Measurements from ENCODE around the gene NAV1.
"Not testable (repeated sequence)": the region's sequence is repeated elsewhere in the genome, so short reads cannot be mapped to it uniquely, and the experiment has no call there.

The NAV1 gene, protein sequence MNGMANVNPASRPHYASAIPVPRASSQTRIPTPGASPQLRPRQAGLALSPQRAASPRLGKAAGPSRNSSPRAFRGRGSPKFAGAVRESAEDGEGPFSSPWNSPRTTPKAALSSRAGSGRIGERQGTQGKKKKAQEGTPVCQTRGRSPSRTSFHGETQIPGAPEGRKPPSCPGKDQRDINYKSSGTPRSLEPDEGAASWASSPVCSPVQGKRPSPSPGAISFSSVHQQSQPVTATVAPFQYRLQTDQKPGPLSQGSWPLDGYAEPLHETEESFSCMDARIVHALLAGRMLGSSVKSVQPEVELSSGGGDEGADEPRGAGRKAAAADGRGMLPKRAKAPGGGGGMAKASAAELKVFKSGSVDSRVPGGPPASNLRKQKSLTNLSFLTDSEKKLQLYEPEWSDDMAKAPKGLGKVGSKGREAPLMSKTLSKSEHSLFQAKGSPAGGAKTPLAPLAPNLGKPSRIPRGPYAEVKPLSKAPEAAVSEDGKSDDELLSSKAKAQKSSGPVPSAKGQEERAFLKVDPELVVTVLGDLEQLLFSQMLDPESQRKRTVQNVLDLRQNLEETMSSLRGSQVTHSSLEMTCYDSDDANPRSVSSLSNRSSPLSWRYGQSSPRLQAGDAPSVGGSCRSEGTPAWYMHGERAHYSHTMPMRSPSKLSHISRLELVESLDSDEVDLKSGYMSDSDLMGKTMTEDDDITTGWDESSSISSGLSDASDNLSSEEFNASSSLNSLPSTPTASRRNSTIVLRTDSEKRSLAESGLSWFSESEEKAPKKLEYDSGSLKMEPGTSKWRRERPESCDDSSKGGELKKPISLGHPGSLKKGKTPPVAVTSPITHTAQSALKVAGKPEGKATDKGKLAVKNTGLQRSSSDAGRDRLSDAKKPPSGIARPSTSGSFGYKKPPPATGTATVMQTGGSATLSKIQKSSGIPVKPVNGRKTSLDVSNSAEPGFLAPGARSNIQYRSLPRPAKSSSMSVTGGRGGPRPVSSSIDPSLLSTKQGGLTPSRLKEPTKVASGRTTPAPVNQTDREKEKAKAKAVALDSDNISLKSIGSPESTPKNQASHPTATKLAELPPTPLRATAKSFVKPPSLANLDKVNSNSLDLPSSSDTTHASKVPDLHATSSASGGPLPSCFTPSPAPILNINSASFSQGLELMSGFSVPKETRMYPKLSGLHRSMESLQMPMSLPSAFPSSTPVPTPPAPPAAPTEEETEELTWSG (N-terminal part only)

DNA sequence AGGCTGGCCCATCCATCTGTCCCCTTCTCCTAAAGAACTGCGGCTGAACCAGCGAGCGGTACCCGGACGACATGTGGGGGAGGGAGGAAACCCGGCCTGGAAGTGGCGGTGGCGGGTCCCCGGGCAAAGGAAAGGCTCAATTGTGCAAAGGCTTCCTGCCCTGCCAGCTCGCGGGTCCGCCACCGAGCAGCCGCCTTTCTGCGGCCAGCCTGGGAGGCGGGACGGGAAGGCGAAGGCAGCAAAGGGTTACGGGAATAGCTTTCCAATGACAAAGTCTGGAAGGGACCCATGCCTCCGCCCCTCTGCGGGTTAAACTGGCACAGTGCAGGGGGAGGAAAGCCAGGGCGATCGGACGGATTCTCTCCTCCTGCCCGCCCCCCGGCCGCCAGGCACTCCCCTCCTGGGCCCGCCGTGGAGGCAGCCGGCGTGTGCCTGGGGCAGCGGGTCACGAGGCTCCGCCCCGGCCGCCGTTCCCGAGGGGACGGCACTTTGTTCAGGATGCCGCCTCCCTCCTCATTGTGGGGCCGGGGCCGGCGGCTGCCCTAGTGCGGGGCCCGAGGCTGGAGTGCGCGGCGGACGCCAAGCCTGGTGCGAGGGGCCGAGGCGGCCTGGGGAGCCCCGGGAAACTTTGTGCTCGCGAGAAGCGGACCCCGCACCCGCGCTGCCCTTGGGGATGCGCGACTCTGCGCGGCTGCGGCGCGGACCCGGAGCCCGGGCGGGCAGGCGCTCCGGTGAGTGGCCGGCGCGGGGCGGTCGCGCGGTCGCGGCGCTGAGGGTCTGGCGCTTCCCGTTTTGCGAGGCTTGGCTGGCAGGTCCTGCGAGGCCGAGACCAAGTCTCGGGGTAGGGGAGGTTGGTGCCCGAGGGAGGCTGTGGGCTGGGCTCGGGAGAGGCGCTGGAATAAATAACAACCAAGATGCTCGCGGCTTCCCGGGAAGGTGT is at the start of gene NAV1:
Gene NAV1 (plus strand): TSS at position 516 of the 940 bp plus-strand sequence. CDS start 83,758 bp downstream, outside the sequence.
- peak in 49 of 56 donors; percentile 20 to 87 (median 63) for DNase-seq

DNA sequence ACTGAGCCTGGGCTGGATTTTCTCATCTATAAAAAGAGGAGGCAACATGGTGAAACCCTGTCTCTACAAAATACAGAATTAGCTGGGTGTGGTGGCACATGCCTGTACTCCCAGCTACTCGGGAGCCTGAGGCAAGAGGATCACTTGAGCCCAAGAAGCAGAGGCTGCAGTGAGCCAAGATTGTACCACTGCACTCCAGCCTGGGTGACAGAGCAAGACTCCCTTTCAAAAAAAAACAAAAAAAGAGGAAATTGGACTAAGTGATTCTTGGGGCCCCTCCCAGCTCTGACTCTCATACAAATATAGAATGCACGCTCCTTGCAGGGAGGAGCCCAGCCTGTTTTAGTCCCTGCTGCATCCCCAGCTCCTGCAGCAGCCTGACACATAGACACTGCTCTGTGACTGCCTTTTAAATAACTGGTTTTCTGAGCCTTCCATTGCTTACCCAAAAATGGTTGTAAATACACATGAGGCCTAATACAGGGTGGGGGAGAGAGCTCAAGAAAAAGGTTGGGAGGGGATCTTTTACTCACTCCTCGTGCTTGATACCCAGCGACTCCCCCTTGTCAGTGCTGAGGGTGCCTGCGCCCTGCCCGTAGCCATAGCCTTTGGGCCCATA is 49.2 kb upstream of the NAV1 start:
- DNase-seq: no peak

DNA sequence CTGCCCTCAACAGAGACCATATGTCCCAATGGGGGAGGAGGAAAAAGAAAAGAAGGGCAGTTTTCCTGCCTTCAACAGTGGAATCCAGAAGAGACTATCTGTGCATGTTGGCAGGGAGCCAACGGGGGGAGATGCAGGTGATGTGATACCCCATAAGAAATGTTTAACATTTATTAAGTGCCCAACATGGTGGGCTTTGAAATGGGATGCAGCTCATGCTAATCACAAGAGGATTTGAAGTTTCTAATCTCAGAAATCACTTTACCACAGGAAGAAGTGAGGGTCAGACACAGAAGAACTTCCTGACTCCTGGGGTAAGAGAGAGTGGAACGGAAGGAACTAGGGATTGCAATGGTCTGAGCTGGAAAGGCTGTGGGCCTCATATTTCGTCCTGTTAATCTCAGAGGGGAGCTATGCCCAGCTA is 48.2 kb upstream of the NAV1 start:
- DNase-seq: no peak

DNA sequence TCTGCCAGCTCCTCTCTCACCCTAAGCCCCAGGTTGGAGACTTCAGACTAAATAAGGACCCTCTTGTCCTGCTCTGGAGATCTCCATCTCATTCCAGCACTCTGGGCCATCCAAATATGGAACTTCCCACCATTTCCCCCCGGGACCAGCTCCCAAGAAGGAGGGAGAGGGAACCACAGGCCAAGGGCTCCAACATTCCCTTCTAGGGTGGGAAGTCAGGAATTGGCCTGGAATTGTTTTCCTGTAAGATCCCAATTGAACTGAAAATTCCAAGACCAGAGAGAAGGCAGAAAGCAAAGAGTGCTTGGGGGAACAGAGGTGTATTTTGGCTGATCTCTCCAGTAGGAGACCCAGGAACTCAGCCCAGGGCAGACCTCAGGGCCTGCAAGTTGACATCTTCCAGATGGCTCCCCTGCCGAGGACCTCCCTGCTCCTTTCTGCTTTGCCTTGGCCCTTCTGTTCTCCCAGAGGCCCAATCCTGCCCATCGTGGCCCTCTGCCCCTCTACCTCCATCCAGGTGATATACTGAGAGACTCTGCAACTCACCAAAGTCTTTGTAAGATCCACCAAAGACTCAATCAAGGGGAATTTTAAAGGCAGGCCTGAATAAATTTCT is 46.9 kb upstream of the NAV1 start:
- DNase-seq: no peak

DNA sequence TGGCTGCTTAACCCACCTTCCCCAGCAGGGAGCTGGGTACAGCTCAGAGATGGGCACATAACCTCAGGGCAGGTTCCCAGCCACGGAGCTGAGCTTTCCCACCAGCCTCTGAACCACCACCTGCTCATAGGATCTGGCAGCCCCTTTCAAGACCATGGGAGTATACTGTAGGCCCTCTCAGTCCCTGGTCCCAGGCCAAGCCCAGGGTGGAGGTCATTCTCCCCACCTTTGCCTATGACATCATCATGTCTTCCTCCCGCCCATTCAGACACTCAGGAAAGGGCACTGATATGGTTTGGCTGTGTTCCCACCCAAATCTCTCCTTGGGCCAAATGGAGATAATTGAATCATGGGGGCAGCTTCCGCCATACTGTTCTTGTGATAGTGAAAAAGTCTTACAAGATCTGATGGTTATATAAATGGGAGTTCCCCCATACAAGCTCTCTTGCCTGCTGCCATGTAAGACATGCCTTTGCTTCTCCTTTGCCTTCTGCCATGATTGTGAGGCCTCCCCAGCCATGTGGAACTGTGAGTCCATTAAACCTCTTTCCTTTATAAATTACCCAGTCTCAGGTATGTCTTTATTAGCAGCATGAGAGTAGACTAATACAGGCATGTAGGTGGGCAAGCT is 45.8 kb upstream of the NAV1 start:
- DNase-seq: not testable (repeated sequence)

DNA sequence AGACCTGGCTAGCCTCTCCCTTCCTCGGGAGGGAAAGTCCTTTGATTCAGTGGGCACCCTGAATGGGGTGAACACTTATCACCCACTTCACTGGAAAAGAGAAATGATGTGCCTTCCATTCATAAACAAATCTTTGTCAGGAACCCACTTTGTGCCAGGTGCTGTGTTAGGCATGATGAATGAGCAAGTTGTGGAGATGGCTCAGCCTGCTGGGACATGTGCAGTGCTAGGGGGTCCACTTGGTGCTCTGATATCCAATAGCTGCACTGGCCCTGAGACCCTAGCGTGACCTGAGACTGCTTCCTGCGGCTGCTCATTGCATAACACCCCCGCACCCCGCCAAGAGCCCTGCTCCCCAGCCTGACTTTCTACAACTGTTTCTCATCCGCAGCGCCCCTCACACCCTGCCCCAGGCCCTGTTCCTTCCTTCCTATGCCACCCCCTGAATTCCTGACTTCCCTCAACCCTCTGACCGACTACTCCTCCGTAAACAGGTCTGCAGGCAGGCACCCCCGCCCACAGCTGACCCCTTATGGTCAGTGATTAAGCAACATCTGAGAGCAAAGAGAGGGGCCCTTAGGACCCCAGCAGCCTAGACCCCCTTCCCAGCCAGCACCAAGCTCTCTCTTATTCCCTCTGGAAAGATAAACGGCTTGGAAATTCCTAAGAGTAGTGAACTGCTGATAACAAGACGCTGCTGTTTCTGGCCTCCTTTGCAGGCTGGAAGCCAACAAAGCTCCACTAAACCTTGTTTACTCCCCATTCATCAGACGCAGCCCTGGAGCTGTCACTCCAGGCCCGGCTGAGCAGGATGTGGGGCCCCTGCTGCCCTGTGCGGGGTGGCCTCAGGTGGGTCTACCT is 44.9 kb upstream of the NAV1 start:
- no peak for DNase-seq

DNA sequence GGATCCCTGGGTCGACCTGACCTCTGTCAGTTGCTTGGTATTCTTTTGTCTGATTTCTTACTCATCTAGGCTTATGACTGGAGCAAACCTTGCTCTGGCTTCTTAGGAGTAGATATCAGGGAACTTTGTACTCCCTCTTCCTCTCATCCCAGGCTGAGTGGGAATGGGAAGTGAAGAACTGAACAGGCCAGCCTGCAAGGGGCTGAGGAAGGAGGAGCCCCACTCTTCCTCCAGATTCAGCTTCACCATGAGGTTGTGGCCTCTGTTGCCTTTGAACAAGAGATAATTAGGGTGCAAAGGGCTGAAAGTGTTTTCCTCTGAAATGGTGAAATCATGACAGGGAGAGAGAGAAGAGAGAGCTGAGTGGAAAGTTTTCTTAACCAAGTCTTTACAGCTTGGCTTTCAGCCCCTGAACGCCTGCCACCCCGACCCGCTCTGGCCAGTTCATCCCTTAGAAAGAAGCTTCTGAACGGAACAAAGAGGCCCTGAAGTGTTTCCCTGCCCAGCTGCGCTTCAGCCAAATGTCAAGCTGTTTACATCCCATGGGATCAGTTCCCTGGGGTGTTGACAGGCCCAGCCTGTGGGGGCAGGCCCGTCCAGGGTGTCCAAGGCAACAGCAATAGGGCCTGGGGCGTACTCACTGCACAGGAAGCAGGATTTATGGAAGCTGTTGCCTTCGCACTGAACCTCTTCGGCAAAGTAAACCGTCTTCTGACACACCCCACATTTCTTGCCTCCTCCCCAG is 43.2 kb upstream of the NAV1 start:
- DNase-seq: peak in 54 of 56 donors; percentile 41 to 95 (median 84)

DNA sequence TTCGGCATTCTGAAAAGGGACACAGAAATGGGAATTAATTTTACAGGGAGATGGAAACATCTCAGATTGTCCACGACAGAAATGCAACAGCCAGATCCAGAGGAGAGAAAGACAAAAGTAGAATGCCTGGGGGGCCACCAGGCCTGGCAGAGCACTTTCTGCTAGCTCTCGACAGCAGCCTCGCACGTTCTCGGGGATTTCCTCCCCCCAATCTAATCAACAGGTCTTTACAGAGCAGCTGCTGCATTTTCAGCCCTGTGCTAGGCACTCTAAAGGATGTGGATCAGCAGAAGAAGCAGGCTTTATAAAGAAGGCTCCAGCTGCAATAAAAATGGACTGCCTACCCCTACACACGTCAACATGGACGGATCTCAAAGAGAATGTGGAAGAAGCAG is 42.6 kb upstream of the NAV1 start:
- peak in 1 of 56 donors; percentile 53 for DNase-seq

DNA sequence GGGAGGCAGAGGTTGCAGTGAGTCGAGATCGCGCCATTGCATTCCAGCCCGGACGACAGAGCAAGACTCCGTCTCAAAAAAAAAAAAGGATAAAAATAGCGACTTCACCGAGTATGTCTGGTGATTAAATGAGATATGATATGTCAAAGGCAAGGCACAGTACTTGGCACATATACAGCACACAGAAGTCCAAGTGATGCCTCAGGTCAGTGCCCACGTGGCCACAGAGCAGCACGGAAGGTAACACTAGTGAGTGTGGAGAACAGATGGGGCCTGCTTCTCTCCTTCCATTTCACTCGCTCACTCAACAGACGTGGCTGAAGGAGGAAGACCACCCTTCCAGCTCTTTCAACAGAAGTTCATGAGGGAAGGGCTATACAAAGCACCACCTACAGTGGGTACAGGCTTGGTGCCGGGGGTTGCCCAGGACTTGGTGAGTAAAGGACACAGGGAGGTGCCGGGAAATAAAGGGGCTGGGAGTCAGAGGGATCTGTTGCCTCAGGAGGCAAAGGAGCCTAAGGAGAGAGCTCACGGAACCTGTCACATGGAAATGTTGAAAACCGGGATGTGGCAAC is 40.9 kb upstream of the NAV1 start:
- no peak for DNase-seq

DNA sequence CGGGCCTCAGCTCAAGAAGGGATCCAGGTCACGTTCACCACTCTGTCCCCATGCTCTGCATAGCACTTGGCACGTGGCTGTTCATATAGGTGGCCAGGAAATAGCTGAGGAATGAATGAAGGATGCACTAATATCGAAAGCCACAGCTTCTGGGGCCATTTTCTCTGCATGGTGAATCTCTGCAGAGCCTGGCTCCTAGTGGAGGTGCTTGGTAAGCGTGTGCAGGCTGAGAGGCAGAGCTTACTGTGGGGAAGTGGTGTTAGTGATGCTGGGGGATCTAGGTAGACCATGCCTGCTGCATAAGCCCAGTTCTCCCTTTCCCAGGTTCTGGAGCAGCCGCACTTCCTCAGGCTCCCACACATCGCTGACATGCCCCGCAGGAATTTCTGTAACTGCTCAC is 40.3 kb upstream of the NAV1 start:
- DNase-seq: no peak

DNA sequence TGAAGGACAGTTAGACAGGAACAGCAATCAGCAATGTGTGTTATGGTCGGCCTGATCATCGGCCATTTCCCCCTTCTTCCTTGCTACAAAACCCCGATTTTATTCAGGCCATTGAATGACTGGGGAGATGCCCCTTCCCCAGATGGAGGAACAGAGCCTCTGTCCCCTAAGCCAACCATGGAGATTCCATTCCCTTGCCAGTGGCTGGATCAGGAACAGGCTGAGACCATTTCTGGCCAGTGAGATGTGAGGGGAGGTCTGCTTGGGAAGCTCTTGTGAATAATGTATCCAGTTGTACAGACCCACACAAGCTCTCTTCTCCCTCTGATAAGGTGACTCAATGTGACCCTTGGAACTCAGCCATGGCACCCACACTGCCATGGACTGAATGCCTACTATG is 39.7 kb upstream of the NAV1 start:
- DNase-seq: no peak

DNA sequence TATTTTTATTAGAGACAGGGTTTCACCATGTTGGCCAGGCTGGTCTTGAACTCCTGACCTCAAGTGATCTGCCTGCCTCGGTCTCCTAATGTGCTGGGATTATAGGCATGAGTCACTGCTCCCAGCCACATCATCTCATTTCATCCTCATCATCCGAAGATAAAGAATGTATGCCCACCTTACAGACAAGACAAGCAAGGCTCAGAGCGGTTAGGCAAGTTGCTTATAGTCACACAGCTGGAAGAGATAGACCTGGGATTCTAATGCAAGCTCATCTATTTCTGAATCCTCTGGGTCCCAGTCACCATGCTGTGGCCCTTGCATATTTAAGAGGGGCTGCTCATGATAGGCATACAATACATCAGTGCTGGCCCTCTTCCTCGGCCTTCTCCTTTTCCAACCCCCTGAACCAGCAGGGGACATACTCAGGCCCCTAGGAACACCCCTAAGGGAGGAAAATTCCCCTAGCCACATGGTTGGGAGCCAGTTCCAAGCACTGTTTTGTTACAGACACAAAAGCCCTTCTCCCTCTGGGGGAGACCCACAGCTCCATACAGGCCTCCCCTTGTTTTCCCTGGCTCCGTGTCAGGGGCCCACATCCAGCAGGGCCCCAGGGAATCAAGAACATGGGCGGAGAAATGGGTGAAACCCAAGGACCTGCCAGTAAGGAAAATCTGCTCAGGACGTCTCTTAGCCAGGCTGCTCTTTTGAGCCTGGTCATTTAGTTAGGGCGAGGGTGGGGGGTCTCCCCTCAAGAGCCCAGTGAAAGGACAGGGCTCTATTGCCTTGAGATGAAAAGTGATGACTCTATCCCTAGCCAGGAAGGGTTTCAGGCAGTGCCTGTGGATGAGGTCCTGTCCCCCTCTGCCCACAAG is 38.9 kb upstream of the NAV1 start:
- peak in 54 of 56 donors; percentile 41 to 94 (median 83) for DNase-seq

DNA sequence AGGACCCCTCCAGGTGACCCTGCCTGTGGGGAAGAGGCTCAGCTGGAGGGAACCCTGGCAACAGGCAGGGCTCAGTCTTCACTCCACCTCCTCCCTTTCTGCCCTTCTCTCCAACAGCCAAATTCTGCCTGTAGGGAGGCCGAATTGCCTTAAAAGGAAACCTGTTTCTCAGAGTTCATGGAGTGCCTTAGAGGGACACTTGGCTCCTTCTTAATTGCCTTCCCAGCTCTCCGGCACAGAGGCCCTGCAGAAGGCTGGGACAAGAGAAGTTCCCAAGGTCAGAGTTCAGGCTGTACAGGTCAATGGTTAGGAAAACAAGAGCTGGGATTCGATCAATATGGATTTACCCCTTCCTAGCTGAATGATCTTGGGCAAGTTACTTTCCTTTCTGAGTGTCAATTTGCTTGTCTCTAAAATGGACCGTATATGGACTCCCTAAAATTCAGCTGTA is 38.2 kb upstream of the NAV1 start:
- peak in 20 of 56 donors; percentile 27 to 86 (median 71) for DNase-seq

DNA sequence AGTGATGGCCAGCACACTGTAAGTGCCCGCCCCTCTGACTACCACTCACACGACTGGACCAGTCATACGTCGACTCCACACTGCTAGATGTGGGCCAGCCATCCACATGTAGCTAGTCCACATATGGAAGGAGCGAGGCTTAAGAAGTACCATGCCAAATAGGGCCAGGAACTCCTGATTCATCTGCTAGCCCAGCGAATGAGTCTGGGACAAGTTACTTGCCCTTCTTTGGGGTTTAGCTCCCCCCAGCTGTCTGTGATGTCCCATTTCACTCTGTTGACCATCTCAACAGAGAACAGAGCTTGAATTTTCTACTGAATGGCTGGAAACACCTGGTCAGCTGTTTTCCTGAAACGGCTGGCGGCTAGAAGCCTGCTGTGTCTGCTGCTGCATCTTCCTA is 37.8 kb upstream of the NAV1 start:
- DNase-seq: peak in 1 of 56 donors; percentile 35

DNA sequence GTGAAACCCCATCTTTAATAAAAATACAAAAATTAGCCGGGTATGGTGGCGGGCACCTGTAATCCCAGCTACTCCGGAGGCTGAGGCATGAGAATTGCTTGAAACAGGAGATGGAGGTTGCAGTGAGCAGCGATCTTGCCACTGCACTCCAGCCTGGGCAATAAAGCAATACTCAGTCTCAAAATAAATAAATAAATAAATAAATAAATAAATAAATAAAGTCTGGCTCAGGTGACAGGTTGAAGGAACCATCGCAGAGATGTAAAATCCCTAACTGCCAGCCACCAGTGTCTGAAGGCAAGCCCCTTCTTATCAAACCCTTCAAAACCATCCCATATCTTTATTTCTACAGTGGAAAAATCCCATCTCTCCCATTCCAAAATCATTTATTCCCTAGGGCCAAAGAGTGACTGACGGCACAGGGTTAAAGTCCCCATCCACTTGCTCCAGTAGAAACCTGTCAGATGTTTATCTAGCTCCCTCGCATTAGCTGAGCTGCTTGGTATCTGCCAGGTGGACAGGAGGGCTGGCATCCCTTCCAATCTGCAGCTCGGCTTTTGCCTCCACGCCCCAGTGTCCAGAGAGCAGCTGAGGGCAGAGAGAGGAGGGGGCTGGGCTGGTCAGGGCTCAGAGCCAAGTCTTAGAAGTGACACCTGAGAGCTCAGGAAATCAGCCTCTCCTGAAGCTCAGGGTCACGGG is 37.0 kb upstream of the NAV1 start:
- DNase-seq: no peak

Measured in nucleus accumbens (tissue), 56 donors.